ENCODE measurements around the gene CSTF1. TPM values are rescaled to one million over a fixed set of nuclear protein-coding genes. Genes with fewer than 3 reads are reported as not detected.
A peak's percentile ranks its signal among the peaks of the same experiment; 100 is the strongest.

The CSTF1 gene
- total and polyA plus RNA-seq, 4 donors = 11.9 to 20.2 (median 16.0) TPM

GRCh38 chr20:56412473-56412790 lies 20.0 kb downstream of the CSTF1 start:
- Histone ChIP-seq H3K9ac (ENCODE audit: low read depth in 1 of 2, low read length in 2 of 2) (peak overlapping the region in 1 of 2 donors; percentile 30), H3K27me3 (ENCODE audit: control insufficient read depth in 4 of 4, insufficient read depth in 4 of 4, low read length in 3 of 4) (no peaks in the 10 kb centered on the region), H3K9me3 (ENCODE audit: control insufficient read depth in 4 of 4, low read length in 3 of 4) (no peaks in the 10 kb centered on the region), H3K4me1 (ENCODE audit: control insufficient read depth in 4 of 4, insufficient read depth in 4 of 4, low read length in 3 of 4) (peaks cover 2 to 30% (median 23%) of the 10 kb centered on the region in 4 donors), H3K4me3 (ENCODE audit: low read depth in 1 of 3, low read length in 3 of 3) (peak overlapping the region; percentile 15 to 44 (median 38)), H3K36me3 (ENCODE audit: control insufficient read depth in 4 of 4, insufficient read depth in 3 of 4, low read depth in 1 of 4, low read length in 3 of 4) (peaks cover 3 to 6% (median 4%) of the 10 kb centered on the region in 4 donors), H3K27ac (ENCODE audit: low read depth in 1 of 2, low read length in 2 of 2) (peak overlapping the region; percentile 78 to 83)
- 77% methylated on average over 7 of the region's 7 CpGs for WGBS
- DNase-seq (ENCODE audit: low spot score) = no peak
- TF ChIP-seq JUND (IDR thresholded peaks at IDR 0.05) (no peak), REST (IDR thresholded peaks at IDR 0.05) (no peak), FOXA2 (IDR thresholded peaks at IDR 0.05) (no peak), RAD21 (IDR thresholded peaks at IDR 0.05) (no peak), NR2F2 (IDR thresholded peaks at IDR 0.05) (no peak), RXRA (IDR thresholded peaks at IDR 0.05) (no peak), HNF4G (IDR thresholded peaks at IDR 0.05) (no peak), FOXA1 (IDR thresholded peaks at IDR 0.05) (no peak), GABPA (IDR thresholded peaks at IDR 0.05 in 1 of 2, conservative IDR thresholded peaks at IDR 0.05 in 1 of 2) (no peak), EGR1 (IDR thresholded peaks at IDR 0.05; ENCODE audit: low read depth in 2 of 2) (no peak), ATF3 (IDR thresholded peaks at IDR 0.05) (no peak)

- WGBS = 97% methylated on average over 3 of the region's 3 CpGs
- H3K36me3 ChIP-seq (ENCODE audit: control insufficient read depth in 4 of 4, insufficient read depth in 3 of 4, low read depth in 1 of 4, low read length in 3 of 4) = peaks cover 0 to 1% (median under 1%) of the 10 kb centered on the region in 4 donors
- TF ChIP-seq FOXA1 (IDR thresholded peaks at IDR 0.05) (no peak), ZBTB33 (IDR thresholded peaks at IDR 0.05) (no peak), FOXA2 (IDR thresholded peaks at IDR 0.05) (no peak), RXRA (IDR thresholded peaks at IDR 0.05) (no peak), EGR1 (IDR thresholded peaks at IDR 0.05; ENCODE audit: low read depth in 2 of 2) (no peak), NR2F2 (IDR thresholded peaks at IDR 0.05) (no peak), REST (IDR thresholded peaks at IDR 0.05) (no peak)
- H3K27me3 ChIP-seq (ENCODE audit: control insufficient read depth in 4 of 4, insufficient read depth in 4 of 4, low read length in 3 of 4) = no peaks in the 10 kb centered on the region
- peak overlapping the region; percentile 78 to 83 for H3K27ac ChIP-seq (ENCODE audit: low read depth in 1 of 2, low read length in 2 of 2)
- no peaks in the 10 kb centered on the region for H3K9me3 ChIP-seq (ENCODE audit: control insufficient read depth in 4 of 4, low read length in 3 of 4)
- H3K9ac ChIP-seq (ENCODE audit: low read depth in 1 of 2, low read length in 2 of 2) = no peak overlapping the region
- no peak for DNase-seq (ENCODE audit: low spot score)
- no peak overlapping the region for H3K4me3 ChIP-seq (ENCODE audit: low read depth in 1 of 3, low read length in 3 of 3)
- H3K4me1 ChIP-seq (ENCODE audit: control insufficient read depth in 4 of 4, insufficient read depth in 4 of 4, low read length in 3 of 4) = peaks cover 2 to 30% (median 23%) of the 10 kb centered on the region in 4 donors
Measured at GRCh38 chr20:56412949-56413348, 20.5 kb downstream of the CSTF1 start.

Data from liver (tissue), 9 donors.